RWPE1 (cell line): ENCODE measurements around the gene TAF1C.
"Not testable (repeated sequence)": the region's sequence is repeated elsewhere in the genome, so short reads cannot be mapped to it uniquely, and the experiment has no call there.

Source experiments
- CTCF ChIA-PET: fragments of 350-600 bp; sonication (Branson Sonifier 250); formaldehyde crosslinking; extraction: SDS; loops from one replicate; lab custom pipeline; 2021; lab: Yijun Ruan, JAX
- POLR2A ChIA-PET: fragments of 400-600 bp; formaldehyde crosslinking; extraction: SDS; loops from one replicate; lab custom pipeline; 2020; ENCODE audit warnings: antibody characterized with exemption; ENCODE audit not compliant: low non-redundant PET; lab: Yijun Ruan, JAX
- DNase-seq: peaks from one replicate; pipeline ENCODE4 v3.0.0; 2012; ENCODE audit warnings: low spot score
- H3K27ac ChIP-seq: fragments of 450-650 bp; 2 replicates; pipeline ENCODE4 v1.5.1; 2017
- CTCF ChIP-seq: fragments of 450-650 bp; conservative IDR thresholded peaks from 2 replicates; pipeline ENCODE4 v1.5.1; 2017; ENCODE audit warnings: low read depth, mild to moderate bottlenecking

The TAF1C gene

GRCh38 chr16:84224554-84224953 lies 37.7 kb upstream of the TAF1C start:
- DNase-seq, result no peak
- ChIA-PET CTCF (no interaction called here), POLR2A (no interaction called here)
- H3K27ac ChIP-seq, result no peak overlapping the region
- TF ChIP-seq CTCF, result no peak

GRCh38 chr16:84223456-84223855 lies 36.6 kb upstream of the TAF1C start:
- CTCF ChIA-PET, result no interaction called here
- no peak overlapping the region for H3K27ac ChIP-seq
- POLR2A ChIA-PET, result interaction anchor here (0.6 kb wide), 1 partner anchor 86 kb away, joined by 4 read pairs; no protein-coding TSS in a partner anchor
- no peak for DNase-seq
- no peak for TF ChIP-seq CTCF

GRCh38 chr16:84220851-84221250 lies 34.0 kb upstream of the TAF1C start:
- ChIA-PET CTCF (no interaction called here), POLR2A (no interaction called here)
- DNase-seq, result no peak
- no peak overlapping the region for H3K27ac ChIP-seq
- no peak for TF ChIP-seq CTCF

- ChIA-PET POLR2A (no interaction called here), CTCF (no interaction called here)
- DNase-seq, result no peak
- TF ChIP-seq CTCF, result no peak
- H3K27ac ChIP-seq, result no peak overlapping the region
Measured at GRCh38 chr16:84218956-84219355, 32.1 kb upstream of the TAF1C start.

GRCh38 chr16:84218176-84218823 lies 31.4 kb upstream of the TAF1C start:
- no peak for TF ChIP-seq CTCF
- ChIA-PET CTCF (no interaction called here), POLR2A (no interaction called here)
- no peak overlapping the region for H3K27ac ChIP-seq
- no peak for DNase-seq

GRCh38 chr16:84216144-84216543 lies 29.3 kb upstream of the TAF1C start:
- DNase-seq, POLR2A ChIA-PET, H3K27ac ChIP-seq: not testable (repeated sequence)
- CTCF ChIA-PET, result interaction anchor here (0.6 kb wide), 1 partner anchor 85 kb away, joined by 4 read pairs; no protein-coding TSS in a partner anchor

- TF ChIP-seq CTCF, result no peak
- ChIA-PET POLR2A (no interaction called here), CTCF (no interaction called here)
- DNase-seq, result no peak
- H3K27ac ChIP-seq, result no peak overlapping the region
Measured at GRCh38 chr16:84215531-84215930, 28.7 kb upstream of the TAF1C start.
